ENCODE data around the gene MED15. TPM values are rescaled to one million over a fixed set of nuclear protein-coding genes. Genes with fewer than 3 reads are reported as not detected.

MED15 gene
- total RNA-seq, 4 donors from 2014 or later = 35.1 to 88.9 (median 49.9) TPM

- TF ChIP-seq CTCF (IDR thresholded peaks at IDR 0.05; ENCODE audit: low read depth) = no peak
Observed at GRCh38 chr22:20584872-20585638, 77.6 kb downstream of the MED15 start.

GRCh38 chr22:20585639-20586402, 78.4 kb downstream of the MED15 start:
- no peak for TF ChIP-seq CTCF (IDR thresholded peaks at IDR 0.05; ENCODE audit: low read depth)

GRCh38 chr22:20586403-20586745, 79.0 kb downstream of the MED15 start:
- no peak for TF ChIP-seq CTCF (IDR thresholded peaks at IDR 0.05; ENCODE audit: low read depth)

- no peak for TF ChIP-seq CTCF (IDR thresholded peaks at IDR 0.05; ENCODE audit: low read depth)
Observed at GRCh38 chr22:20587206-20587958, 80.0 kb downstream of the MED15 start.

GRCh38 chr22:20588092-20588842, 80.9 kb downstream of the MED15 start:
- no peak for TF ChIP-seq CTCF (IDR thresholded peaks at IDR 0.05; ENCODE audit: low read depth)

- no peak for TF ChIP-seq CTCF (IDR thresholded peaks at IDR 0.05; ENCODE audit: low read depth)
Observed at GRCh38 chr22:20588843-20589581, 81.6 kb downstream of the MED15 start.
